CD14-positive monocyte (primary cell): ENCODE results near the gene ZNF292. TPM values are rescaled to one million over a fixed set of nuclear protein-coding genes. Genes with fewer than 3 reads are reported as not detected.

Experiments
- DNase-seq, 3 donors: peaks; one replicate each; pipeline ENCODE4 v3.0.0-alpha.2; 2011 to 2022
- H2AFZ ChIP-seq: 2 replicates; pipeline ENCODE4 v1.6.0; 2012; ENCODE audit warnings: mild to moderate bottlenecking, low read depth, low read length, inconsistent platforms; ENCODE audit not compliant: insufficient read depth, poor library complexity, severe bottlenecking
- H3K27ac ChIP-seq, 2 donors: 1 replicate in 1 of 2; 2 replicates in 1 of 2; pipeline ENCODE4 v1.5.1; 2012 to 2013; ENCODE audit warnings: low read length in 2 of 2, control low read depth in 1 of 2, inconsistent platforms in 1 of 2, low read depth in 1 of 2, mild to moderate bottlenecking in 1 of 2
- H3K27me3 ChIP-seq, 2 donors: one replicate each; pipeline versions ENCODE4 v1.6.0 to v1.6.1; 2011 to 2013; ENCODE audit warnings: low read length in 2 of 2; ENCODE audit not compliant: control insufficient read depth in 2 of 2, insufficient read depth in 2 of 2
- H3K36me3 ChIP-seq, 2 donors: replicated peaks in 1 of 2; 1 replicate in 1 of 2; 2 replicates in 1 of 2; pipeline versions ENCODE4 v1.5.1 to v1.6.1; 2012 to 2013; ENCODE audit warnings: low read length in 2 of 2, control low read depth in 1 of 2, inconsistent platforms in 1 of 2, mild to moderate bottlenecking in 1 of 2; ENCODE audit not compliant: insufficient read depth in 2 of 2, control insufficient read depth in 1 of 2
- H3K4me1 ChIP-seq, 2 donors: 1 replicate in 1 of 2; 2 replicates in 1 of 2; pipeline versions ENCODE4 v1.5.1 to v1.6.1; 2012 to 2013; ENCODE audit warnings: low read length in 2 of 2, control low read depth in 1 of 2, inconsistent platforms in 1 of 2, mild to moderate bottlenecking in 1 of 2, moderate library complexity in 1 of 2; ENCODE audit not compliant: insufficient read depth in 2 of 2, control insufficient read depth in 1 of 2
- H3K4me2 ChIP-seq: replicated peaks from 2 replicates; pipeline ENCODE3; 2012; ENCODE audit warnings: low read length, moderate library complexity, mild to moderate bottlenecking; ENCODE audit not compliant: poor library complexity, severe bottlenecking; ENCODE audit errors: extremely low read depth
- H3K4me3 ChIP-seq, 3 experiments: fragments of 200-600 bp in 1 of 3; sonication (generic) in 1 of 3; replicated peaks in 1 of 3; 1 replicate in 2 of 3; 2 replicates in 1 of 3; pipeline ENCODE4 v1.5.1; 2011 to 2013; ENCODE audit warnings: low read length in 3 of 3, mild to moderate bottlenecking in 3 of 3, control low read depth in 2 of 3, low read depth in 2 of 3, inconsistent platforms in 1 of 3, moderate library complexity in 1 of 3
- H3K79me2 ChIP-seq: 2 replicates; pipeline ENCODE4 v1.6.0; 2012; ENCODE audit warnings: mild to moderate bottlenecking, control low read depth, inconsistent platforms, low read length, moderate library complexity; ENCODE audit not compliant: insufficient read depth
- H3K9ac ChIP-seq: 2 replicates; pipeline ENCODE4 v1.6.0; 2017; ENCODE audit warnings: low read length, mild to moderate bottlenecking; ENCODE audit not compliant: insufficient read depth, poor library complexity, severe bottlenecking
- H3K9me3 ChIP-seq, 2 donors: replicated peaks in 1 of 2; 1 replicate in 1 of 2; 2 replicates in 1 of 2; pipeline versions ENCODE4 v1.5.1 to v1.6.1; 2012 to 2013; ENCODE audit warnings: low read length in 2 of 2, control low read depth in 1 of 2; ENCODE audit not compliant: control insufficient read depth in 1 of 2, insufficient read depth in 1 of 2
- H4K20me1 ChIP-seq: 2 replicates; pipeline ENCODE4 v1.6.0; 2012; ENCODE audit warnings: mild to moderate bottlenecking, low read length, control low read depth, moderate library complexity; ENCODE audit not compliant: insufficient read depth
- H3K27ac Mint-ChIP-seq, 7 donors: one replicate each; pipeline ENCODE4 v1.8.0; 2020; ENCODE audit warnings: mild to moderate bottlenecking in 7 of 7, mixed read lengths in 7 of 7, moderate library complexity in 6 of 7, inconsistent platforms in 2 of 7
- H3K27me3 Mint-ChIP-seq, 3 donors: one replicate each; pipeline ENCODE4 v1.8.0; 2021 to 2022; ENCODE audit warnings: low read depth in 3 of 3, mild to moderate bottlenecking in 3 of 3, mixed read lengths in 3 of 3, moderate library complexity in 3 of 3, inconsistent platforms in 1 of 3
- H3K36me3 Mint-ChIP-seq, 2 donors: one replicate each; pipeline ENCODE4 v1.8.0; 2020; ENCODE audit warnings: mixed read lengths in 2 of 2, inconsistent platforms in 1 of 2, mild to moderate bottlenecking in 1 of 2
- H3K4me1 Mint-ChIP-seq: one replicate; pipeline ENCODE4 v1.8.0; 2020; ENCODE audit warnings: mild to moderate bottlenecking, mixed read lengths
- H3K4me3 Mint-ChIP-seq, 2 donors: one replicate each; pipeline ENCODE4 v1.8.0; 2020; ENCODE audit warnings: mild to moderate bottlenecking in 2 of 2, mixed read lengths in 2 of 2, moderate library complexity in 1 of 2
- H3K9me3 Mint-ChIP-seq, 7 donors: one replicate each; pipeline ENCODE4 v1.8.0; 2020 to 2022; ENCODE audit warnings: mixed read lengths in 7 of 7, mild to moderate bottlenecking in 6 of 7, moderate library complexity in 6 of 7, inconsistent platforms in 2 of 7
- CTCF ChIP-seq: fragments of 200-600 bp; IDR thresholded peaks from one replicate; pipeline ENCODE4 v1.8.0; 2022; ENCODE audit warnings: antibody characterized with exemption, mild to moderate bottlenecking
- WGBS: methylation state at CpG from one replicate; pipeline ENCODE4 v1.1.5; 2013; ENCODE audit warnings: missing lambda C conversion rate; ENCODE audit not compliant: insufficient coverage; 5-methylcytosine and 5-hydroxymethylcytosine counted together
- intact Hi-C, 2 donors: fragments of 100-400 bp; cut with micrococcal nuclease; formaldehyde crosslinking; loops; one replicate each; pipeline versions ENCODE4 v1.15.0 to v1.15.1; 2023
- polyA plus RNA-seq, 3 donors: library from polyadenylated mRNA; depleted of rRNA in 1 of 3; unstranded in 2 of 3; stranded (reverse) in 1 of 3; fragments of 300-500 nt in 2 of 3; fragments of >200 nt in 1 of 3; fragmentation: Illumina TruSeq in 2 of 3; gene quantifications; 1 replicate in 2 of 3; 2 replicates in 1 of 3; pipeline ENCODE4 v1.2.3, GENCODE V29; 2012 to 2021

The ZNF292 gene
- polyA plus RNA-seq, 3 donors = 4.8 to 7.7 (median 7.6) TPM

- no peaks in the 10 kb centered on the region for H3K4me1 ChIP-seq
- no peak overlapping the region for H3K9ac ChIP-seq
- DNase-seq = no peak
- no peak overlapping the region for H3K27ac ChIP-seq
- H4K20me1 ChIP-seq = peaks cover 100% of the 10 kb centered on the region
- H3K4me2 ChIP-seq = no peak overlapping the region
- no peak for TF ChIP-seq CTCF
- WGBS = no CpG with 5 or more reads among the region's 2 CpGs
- Mint-ChIP-seq H3K4me1 (peaks cover 20% of the 10 kb centered on the region), H3K27ac (peak overlapping the region in 1 of 7 donors; percentile 13), H3K9me3 (no peaks in the 10 kb centered on the region), H3K4me3 (no peak overlapping the region), H3K36me3 (peaks cover 10 to 15% of the 10 kb centered on the region in 2 donors), H3K27me3 (no peaks in the 10 kb centered on the region)
- H3K79me2 ChIP-seq = peaks cover 100% of the 10 kb centered on the region
- no peaks in the 10 kb centered on the region for H3K9me3 ChIP-seq
- no peaks in the 10 kb centered on the region for H3K27me3 ChIP-seq
- H2AFZ ChIP-seq = no peak overlapping the region
- intact Hi-C loops = no loop called here
- peaks cover 0 to 15% of the 10 kb centered on the region in 2 donors for H3K36me3 ChIP-seq
- H3K4me3 ChIP-seq = no peak overlapping the region
Measured at GRCh38 chr6:87171938-87172633, 16.7 kb downstream of the ZNF292 start.

GRCh38 chr6:87174078-87174579 is 18.8 kb downstream of the ZNF292 start:
- H3K4me1 ChIP-seq = no peaks in the 10 kb centered on the region
- no peaks in the 10 kb centered on the region for H3K9me3 Mint-ChIP-seq
- DNase-seq = no peak
- H3K27me3 Mint-ChIP-seq = no peaks in the 10 kb centered on the region
- H3K9ac ChIP-seq = no peak overlapping the region
- H3K4me1 Mint-ChIP-seq = peaks cover 24% of the 10 kb centered on the region
- intact Hi-C loops = no loop called here
- peaks cover 100% of the 10 kb centered on the region for H3K79me2 ChIP-seq
- WGBS = no CpG with 5 or more reads among the region's 3 CpGs
- H4K20me1 ChIP-seq = peaks cover 100% of the 10 kb centered on the region
- peaks cover 13 to 15% of the 10 kb centered on the region in 2 donors for H3K36me3 Mint-ChIP-seq
- H3K9me3 ChIP-seq = no peaks in the 10 kb centered on the region
- peak overlapping the region in 1 of 2 donors; percentile 22 for H3K27ac ChIP-seq
- no peak overlapping the region for H3K4me3 ChIP-seq
- peaks cover 0 to 15% of the 10 kb centered on the region in 2 donors for H3K36me3 ChIP-seq
- no peaks in the 10 kb centered on the region for H3K27me3 ChIP-seq
- no peak for TF ChIP-seq CTCF
- no peak overlapping the region for H2AFZ ChIP-seq
- H3K4me3 Mint-ChIP-seq = no peak overlapping the region
- peak overlapping the region in 5 of 7 donors; percentile 11 to 71 (median 61) for H3K27ac Mint-ChIP-seq
- no peak overlapping the region for H3K4me2 ChIP-seq
